ENCODE results near the gene ZNF337.

Gene ZNF337

GRCh38 chr20:25699914-25700313, 3.3 kb upstream of the ZNF337 start:
- TF ChIP-seq REST (IDR thresholded peaks at IDR 0.05; ENCODE audit: insufficient read depth in 1 of 2, low read depth in 2 of 2, low read length in 2 of 2) (no peak), FOXP2 (optimal IDR thresholded peaks at IDR 0.05; ENCODE audit: borderline replicate concordance, extremely low read depth, extremely low read length, insufficient read depth) (no peak), TAF1 (IDR thresholded peaks at IDR 0.05; ENCODE audit: borderline replicate concordance, insufficient read depth, low read length) (no peak), POLR2AphosphoS5 (IDR thresholded peaks at IDR 0.05; ENCODE audit: low read depth, low read length) (no peak), SIN3A (IDR thresholded peaks at IDR 0.05; ENCODE audit: borderline replicate concordance, insufficient read depth, low read length) (no peak)

- no peak for TF ChIP-seq POLR2AphosphoS5 (IDR thresholded peaks at IDR 0.05; ENCODE audit: low read depth, low read length)
- no peak for TF ChIP-seq TAF1 (IDR thresholded peaks at IDR 0.05; ENCODE audit: borderline replicate concordance, insufficient read depth, low read length)
- no peak for TF ChIP-seq SIN3A (IDR thresholded peaks at IDR 0.05; ENCODE audit: borderline replicate concordance, insufficient read depth, low read length)
- no peak for TF ChIP-seq FOXP2 (optimal IDR thresholded peaks at IDR 0.05; ENCODE audit: borderline replicate concordance, extremely low read depth, extremely low read length, insufficient read depth)
- TF ChIP-seq REST (IDR thresholded peaks at IDR 0.05; ENCODE audit: insufficient read depth in 1 of 2, low read depth in 2 of 2, low read length in 2 of 2), result no peak
These were observed 436 bp upstream of the ZNF337 start for GRCh38 chr20:25697132-25697446.

GRCh38 chr20:25695532-25696370, 902 bp downstream of the ZNF337 start:
- TF ChIP-seq POLR2AphosphoS5 (IDR thresholded peaks at IDR 0.05; ENCODE audit: low read depth, low read length), result no peak

GRCh38 chr20:25692499-25692898, 4.2 kb downstream of the ZNF337 start:
- TF ChIP-seq REST (IDR thresholded peaks at IDR 0.05; ENCODE audit: insufficient read depth in 1 of 2, low read depth in 2 of 2, low read length in 2 of 2), result no peak
- no peak for TF ChIP-seq TAF1 (IDR thresholded peaks at IDR 0.05; ENCODE audit: borderline replicate concordance, insufficient read depth, low read length)
- TF ChIP-seq FOXP2 (optimal IDR thresholded peaks at IDR 0.05; ENCODE audit: borderline replicate concordance, extremely low read depth, extremely low read length, insufficient read depth), result no peak
- no peak for TF ChIP-seq POLR2AphosphoS5 (IDR thresholded peaks at IDR 0.05; ENCODE audit: low read depth, low read length)
- TF ChIP-seq SIN3A (IDR thresholded peaks at IDR 0.05; ENCODE audit: borderline replicate concordance, insufficient read depth, low read length), result no peak

- TF ChIP-seq REST (IDR thresholded peaks at IDR 0.05; ENCODE audit: insufficient read depth in 1 of 2, low read depth in 2 of 2, low read length in 2 of 2), result no peak
- no peak for TF ChIP-seq FOXP2 (optimal IDR thresholded peaks at IDR 0.05; ENCODE audit: borderline replicate concordance, extremely low read depth, extremely low read length, insufficient read depth)
- no peak for TF ChIP-seq TAF1 (IDR thresholded peaks at IDR 0.05; ENCODE audit: borderline replicate concordance, insufficient read depth, low read length)
These were observed 6.2 kb downstream of the ZNF337 start for GRCh38 chr20:25690427-25690826.
